HG03342 (cell line): Measurements from ENCODE around the gene QARS1.

Source experiments
- ATAC-seq: cut with Tn5 transposase; IDR thresholded peaks from one replicate; pipeline ENCODE4 v1.9.1; 2021; ENCODE audit warnings: mild to moderate bottlenecking, moderate library complexity; ENCODE audit not compliant: unreplicated experiment

QARS1 gene

GRCh38 chr3:49054344-49054862, 50.2 kb downstream of the QARS1 start:
- no peak for ATAC-seq

- ATAC-seq = no peak
These were observed 51.0 kb downstream of the QARS1 start for GRCh38 chr3:49053543-49053942.
